GM23338 (cell line): Measurements from ENCODE around the gene LRBA. TPM values are rescaled to one million over a fixed set of nuclear protein-coding genes. Genes with fewer than 3 reads are reported as not detected.

Source experiments
- ATAC-seq: fragments of 200-7000 bp; cut with Tn5 transposase; 3 replicates; pipeline ENCODE4 v1.9.1; 2020
- DNase-seq: peaks from one replicate; pipeline ENCODE4 v3.0.0-alpha.2; 2015; ENCODE audit warnings: low spot score
- H2AFZ ChIP-seq: fragments of 200-600 bp; sonication (generic); 2 replicates; pipeline ENCODE4 v1.8.0; 2016; ENCODE audit warnings: antibody characterized with exemption, mild to moderate bottlenecking, moderate library complexity
- H3F3A ChIP-seq: fragments of 200-600 bp; sonication (generic); replicated peaks from 2 replicates; pipeline ENCODE4 v1.8.0; 2017; ENCODE audit warnings: antibody characterized with exemption, mixed run types, low read depth
- H3K27ac ChIP-seq: fragments of 200-600 bp; sonication (generic); 2 replicates; pipeline ENCODE4 v1.6.1; 2016; ENCODE audit warnings: low read depth
- H3K27me3 ChIP-seq: fragments of 200-600 bp; sonication (generic); 2 replicates; pipeline ENCODE4 v1.8.0; 2016; ENCODE audit warnings: mild to moderate bottlenecking, mixed run types, moderate library complexity; ENCODE audit not compliant: insufficient read depth
- H3K36me3 ChIP-seq: fragments of 200-600 bp; sonication (generic); 2 replicates; pipeline ENCODE4 v1.8.0; 2016; ENCODE audit warnings: mild to moderate bottlenecking; ENCODE audit not compliant: insufficient read depth
- H3K4me1 ChIP-seq: fragments of 200-600 bp; sonication (generic); 2 replicates; pipeline ENCODE4 v1.8.0; 2016; ENCODE audit warnings: mild to moderate bottlenecking, moderate library complexity; ENCODE audit not compliant: insufficient read depth
- H3K4me2 ChIP-seq: fragments of 200-600 bp; sonication (generic); 2 replicates; pipeline ENCODE4 v1.7.1; 2017; ENCODE audit warnings: mixed run types
- H3K4me3 ChIP-seq: fragments of 200-600 bp; sonication (generic); 2 replicates; pipeline ENCODE4 v1.6.1; 2016; ENCODE audit warnings: mixed run types
- H3K79me2 ChIP-seq: fragments of 200-600 bp; sonication (generic); replicated peaks from 2 replicates; pipeline ENCODE4 v1.8.0; 2017; ENCODE audit warnings: mild to moderate bottlenecking; ENCODE audit not compliant: insufficient read depth
- H3K9me2 ChIP-seq: fragments of 200-600 bp; sonication (generic); 2 replicates; pipeline ENCODE4 v1.8.0; 2017; ENCODE audit not compliant: insufficient read depth
- H4K20me1 ChIP-seq: fragments of 200-600 bp; sonication (generic); replicated peaks from 2 replicates; pipeline ENCODE4 v1.8.0; 2017; ENCODE audit warnings: mild to moderate bottlenecking; ENCODE audit not compliant: insufficient read depth
- H3K27ac Mint-ChIP-seq: 2 replicates; pipeline ENCODE4 v1.8.0; 2020; ENCODE audit warnings: inconsistent platforms, mild to moderate bottlenecking, moderate library complexity, mixed read lengths
- H3K27me3 Mint-ChIP-seq: 3 replicates; pipeline ENCODE4 v1.8.0; 2022; ENCODE audit warnings: low read depth, mild to moderate bottlenecking, moderate library complexity, mixed read lengths, inconsistent platforms; ENCODE audit not compliant: insufficient read depth, poor library complexity
- H3K36me3 Mint-ChIP-seq: 3 replicates; pipeline ENCODE4 v1.8.0; 2021; ENCODE audit warnings: low read depth, mild to moderate bottlenecking, inconsistent platforms, moderate library complexity, mixed read lengths
- H3K4me1 Mint-ChIP-seq: 3 replicates; pipeline ENCODE4 v1.8.0; 2020; ENCODE audit warnings: mild to moderate bottlenecking, inconsistent platforms, mixed read lengths
- H3K4me3 Mint-ChIP-seq: 3 replicates; pipeline ENCODE4 v1.8.0; 2021; ENCODE audit warnings: moderate library complexity, mild to moderate bottlenecking, inconsistent platforms, mixed read lengths
- H3K9me3 Mint-ChIP-seq: 3 replicates; pipeline ENCODE4 v1.8.0; 2020; ENCODE audit warnings: moderate library complexity, mild to moderate bottlenecking, inconsistent platforms, mixed read lengths
- CREB1 ChIP-seq: fragments of 250-450 bp; sonication (Bioruptor Pico); IDR thresholded peaks from 2 replicates; pipeline ENCODE4 v1.5.0; 2020; ENCODE audit warnings: low read depth, mild to moderate bottlenecking, moderate library complexity
- CTCF ChIP-seq, 2 experiments: fragments of 200-600 bp in 1 of 2; sonication (generic) in 1 of 2; conservative IDR thresholded peaks; 2 replicates each; pipeline versions ENCODE4 v1.5.1 to v1.6.1; 2016 to 2017; ENCODE audit warnings: antibody characterized with exemption in 2 of 2, low read depth in 2 of 2, mild to moderate bottlenecking in 2 of 2, moderate library complexity in 1 of 2
- EZH2 ChIP-seq: fragments of 200-600 bp; sonication (generic); IDR thresholded peaks from one replicate; pipeline ENCODE4 v1.8.0; 2017; ENCODE audit warnings: antibody characterized with exemption, mild to moderate bottlenecking, low read depth; ENCODE audit not compliant: unreplicated experiment
- EZH2phosphoT487 ChIP-seq: fragments of 200-600 bp; sonication (generic); IDR thresholded peaks from one replicate; pipeline ENCODE4 v1.8.1; 2018; ENCODE audit warnings: antibody characterized with exemption; ENCODE audit not compliant: unreplicated experiment
- JUNB ChIP-seq: IDR thresholded peaks from one replicate; pipeline ENCODE4 v1.6.1; 2016; ENCODE audit warnings: antibody characterized with exemption; ENCODE audit not compliant: unreplicated experiment
- NANOG ChIP-seq: IDR thresholded peaks from 2 replicates; pipeline ENCODE4 v1.6.1; 2016; ENCODE audit warnings: antibody characterized with exemption, borderline replicate concordance
- POLR2AphosphoS5 ChIP-seq: IDR thresholded peaks from 2 replicates; pipeline ENCODE4 v1.6.1; 2016; ENCODE audit warnings: antibody characterized with exemption, low read depth
- STAT1 ChIP-seq: IDR thresholded peaks from one replicate; pipeline ENCODE4 v1.6.1; 2016; ENCODE audit warnings: antibody characterized with exemption; ENCODE audit not compliant: unreplicated experiment
- ZNF114 ChIP-seq: fragments of 250-450 bp; sonication (Bioruptor Pico); IDR thresholded peaks from 2 replicates; pipeline ENCODE4 v1.5.0; 2020; ENCODE audit warnings: mild to moderate bottlenecking, moderate library complexity
- ZNF331 ChIP-seq: fragments of 250-450 bp; sonication (Bioruptor Pico); IDR thresholded peaks from 2 replicates; pipeline ENCODE4 v1.5.0; 2020; ENCODE audit warnings: low read depth, mild to moderate bottlenecking, moderate library complexity
- polyA plus RNA-seq: library from polyadenylated mRNA; unstranded; fragments of >200 nt; fragmentation: Nextera tagmentation; extraction: Ambion mirVana; gene quantifications from 2 replicates; pipeline ENCODE4 v1.2.1, GENCODE V29; 2016
- total RNA-seq: library from RNA; depleted of rRNA; stranded (reverse); fragments of >200 nt; shearing (Covaris generic); gene quantifications from 2 replicates; pipeline ENCODE4 v1.2.3, GENCODE V29; 2014
- TF ChIP-seq, protein P1 (sequence below): fragments of 250-450 bp; sonication (Bioruptor Pico); IDR thresholded peaks from 2 replicates; pipeline ENCODE4 v1.5.0; 2020; ENCODE audit warnings: mild to moderate bottlenecking, moderate library complexity
- TF ChIP-seq, protein P2 (sequence below): IDR thresholded peaks from 2 replicates; pipeline ENCODE4 v1.6.1; 2016; ENCODE audit warnings: antibody characterized with exemption
- TF ChIP-seq, protein P3 (sequence below): IDR thresholded peaks from one replicate; pipeline ENCODE4 v1.6.1; 2018; ENCODE audit warnings: antibody characterized with exemption; ENCODE audit not compliant: unreplicated experiment

The LRBA gene
- total and polyA plus RNA-seq, 2 experiments from 2014 or later, result 23.3 to 126 TPM

DNA sequence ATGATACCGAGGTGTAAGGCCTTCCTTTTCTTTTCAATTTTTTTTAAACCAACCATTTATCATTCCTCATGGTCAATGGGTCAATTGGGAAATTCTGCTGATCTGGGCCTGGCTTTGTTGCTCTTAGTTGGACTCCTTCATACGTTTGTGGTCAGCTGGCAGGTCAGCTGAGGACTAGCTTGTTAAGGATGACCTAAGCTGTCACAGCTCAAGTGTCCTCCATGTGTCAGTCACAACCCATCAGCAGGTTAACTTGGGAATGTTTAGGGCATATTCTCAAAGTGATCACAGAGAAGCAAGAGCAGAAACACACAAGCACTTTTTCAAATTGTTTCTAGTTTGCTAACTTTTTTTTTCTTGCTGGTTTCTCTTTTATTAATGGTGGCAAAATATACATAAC lies 550.6 kb downstream of the LRBA start:
- no peaks in the 10 kb centered on the region for H3K79me2 ChIP-seq
- no peaks in the 10 kb centered on the region for H3K36me3 ChIP-seq
- no peaks in the 10 kb centered on the region for H3K4me1 ChIP-seq
- H3K27ac ChIP-seq, result no peak overlapping the region
- no peaks in the 10 kb centered on the region for H4K20me1 ChIP-seq
- no peaks in the 10 kb centered on the region for H3K27me3 ChIP-seq
- TF ChIP-seq, protein P1, sequence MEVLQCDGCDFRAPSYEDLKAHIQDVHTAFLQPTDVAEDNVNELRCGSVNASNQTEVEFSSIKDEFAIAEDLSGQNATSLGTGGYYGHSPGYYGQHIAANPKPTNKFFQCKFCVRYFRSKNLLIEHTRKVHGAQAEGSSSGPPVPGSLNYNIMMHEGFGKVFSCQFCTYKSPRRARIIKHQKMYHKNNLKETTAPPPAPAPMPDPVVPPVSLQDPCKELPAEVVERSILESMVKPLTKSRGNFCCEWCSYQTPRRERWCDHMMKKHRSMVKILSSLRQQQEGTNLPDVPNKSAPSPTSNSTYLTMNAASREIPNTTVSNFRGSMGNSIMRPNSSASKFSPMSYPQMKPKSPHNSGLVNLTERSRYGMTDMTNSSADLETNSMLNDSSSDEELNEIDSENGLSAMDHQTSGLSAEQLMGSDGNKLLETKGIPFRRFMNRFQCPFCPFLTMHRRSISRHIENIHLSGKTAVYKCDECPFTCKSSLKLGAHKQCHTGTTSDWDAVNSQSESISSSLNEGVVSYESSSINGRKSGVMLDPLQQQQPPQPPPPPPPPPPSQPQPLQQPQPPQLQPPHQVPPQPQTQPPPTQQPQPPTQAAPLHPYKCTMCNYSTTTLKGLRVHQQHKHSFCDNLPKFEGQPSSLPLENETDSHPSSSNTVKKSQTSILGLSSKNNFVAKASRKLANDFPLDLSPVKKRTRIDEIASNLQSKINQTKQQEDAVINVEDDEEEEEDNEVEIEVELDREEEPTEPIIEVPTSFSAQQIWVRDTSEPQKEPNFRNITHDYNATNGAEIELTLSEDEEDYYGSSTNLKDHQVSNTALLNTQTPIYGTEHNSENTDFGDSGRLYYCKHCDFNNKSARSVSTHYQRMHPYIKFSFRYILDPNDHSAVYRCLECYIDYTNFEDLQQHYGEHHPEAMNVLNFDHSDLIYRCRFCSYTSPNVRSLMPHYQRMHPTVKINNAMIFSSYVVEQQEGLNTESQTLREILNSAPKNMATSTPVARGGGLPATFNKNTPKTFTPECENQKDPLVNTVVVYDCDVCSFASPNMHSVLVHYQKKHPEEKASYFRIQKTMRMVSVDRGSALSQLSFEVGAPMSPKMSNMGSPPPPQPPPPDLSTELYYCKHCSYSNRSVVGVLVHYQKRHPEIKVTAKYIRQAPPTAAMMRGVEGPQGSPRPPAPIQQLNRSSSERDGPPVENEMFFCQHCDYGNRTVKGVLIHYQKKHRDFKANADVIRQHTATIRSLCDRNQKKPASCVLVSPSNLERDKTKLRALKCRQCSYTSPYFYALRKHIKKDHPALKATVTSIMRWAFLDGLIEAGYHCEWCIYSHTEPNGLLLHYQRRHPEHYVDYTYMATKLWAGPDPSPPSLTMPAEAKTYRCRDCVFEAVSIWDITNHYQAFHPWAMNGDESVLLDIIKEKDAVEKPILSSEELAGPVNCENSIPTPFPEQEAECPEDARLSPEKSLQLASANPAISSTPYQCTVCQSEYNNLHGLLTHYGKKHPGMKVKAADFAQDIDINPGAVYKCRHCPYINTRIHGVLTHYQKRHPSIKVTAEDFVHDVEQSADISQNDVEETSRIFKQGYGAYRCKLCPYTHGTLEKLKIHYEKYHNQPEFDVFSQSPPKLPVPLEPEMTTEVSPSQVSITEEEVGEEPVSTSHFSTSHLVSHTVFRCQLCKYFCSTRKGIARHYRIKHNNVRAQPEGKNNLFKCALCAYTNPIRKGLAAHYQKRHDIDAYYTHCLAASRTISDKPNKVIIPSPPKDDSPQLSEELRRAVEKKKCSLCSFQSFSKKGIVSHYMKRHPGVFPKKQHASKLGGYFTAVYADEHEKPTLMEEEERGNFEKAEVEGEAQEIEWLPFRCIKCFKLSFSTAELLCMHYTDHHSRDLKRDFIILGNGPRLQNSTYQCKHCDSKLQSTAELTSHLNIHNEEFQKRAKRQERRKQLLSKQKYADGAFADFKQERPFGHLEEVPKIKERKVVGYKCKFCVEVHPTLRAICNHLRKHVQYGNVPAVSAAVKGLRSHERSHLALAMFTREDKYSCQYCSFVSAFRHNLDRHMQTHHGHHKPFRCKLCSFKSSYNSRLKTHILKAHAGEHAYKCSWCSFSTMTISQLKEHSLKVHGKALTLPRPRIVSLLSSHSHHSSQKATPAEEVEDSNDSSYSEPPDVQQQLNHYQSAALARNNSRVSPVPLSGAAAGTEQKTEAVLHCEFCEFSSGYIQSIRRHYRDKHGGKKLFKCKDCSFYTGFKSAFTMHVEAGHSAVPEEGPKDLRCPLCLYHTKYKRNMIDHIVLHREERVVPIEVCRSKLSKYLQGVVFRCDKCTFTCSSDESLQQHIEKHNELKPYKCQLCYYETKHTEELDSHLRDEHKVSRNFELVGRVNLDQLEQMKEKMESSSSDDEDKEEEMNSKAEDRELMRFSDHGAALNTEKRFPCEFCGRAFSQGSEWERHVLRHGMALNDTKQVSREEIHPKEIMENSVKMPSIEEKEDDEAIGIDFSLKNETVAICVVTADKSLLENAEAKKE (CRISPR knock-in tag), result no peak
- TF ChIP-seq EZH2 (no peak), NANOG (no peak), STAT1 (no peak), ZNF114 (CRISPR knock-in tag) (no peak), CREB1 (CRISPR knock-in tag) (no peak), POLR2AphosphoS5 (no peak), CTCF (conservative IDR thresholded peaks at IDR 0.05; ENCODE audit: low read depth in 2 of 2) (no peak), JUNB (no peak), ZNF331 (no peak), EZH2phosphoT487 (no peak)
- TF ChIP-seq, protein P2, sequence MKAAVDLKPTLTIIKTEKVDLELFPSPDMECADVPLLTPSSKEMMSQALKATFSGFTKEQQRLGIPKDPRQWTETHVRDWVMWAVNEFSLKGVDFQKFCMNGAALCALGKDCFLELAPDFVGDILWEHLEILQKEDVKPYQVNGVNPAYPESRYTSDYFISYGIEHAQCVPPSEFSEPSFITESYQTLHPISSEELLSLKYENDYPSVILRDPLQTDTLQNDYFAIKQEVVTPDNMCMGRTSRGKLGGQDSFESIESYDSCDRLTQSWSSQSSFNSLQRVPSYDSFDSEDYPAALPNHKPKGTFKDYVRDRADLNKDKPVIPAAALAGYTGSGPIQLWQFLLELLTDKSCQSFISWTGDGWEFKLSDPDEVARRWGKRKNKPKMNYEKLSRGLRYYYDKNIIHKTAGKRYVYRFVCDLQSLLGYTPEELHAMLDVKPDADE, result no peak
- TF ChIP-seq, protein P3, sequence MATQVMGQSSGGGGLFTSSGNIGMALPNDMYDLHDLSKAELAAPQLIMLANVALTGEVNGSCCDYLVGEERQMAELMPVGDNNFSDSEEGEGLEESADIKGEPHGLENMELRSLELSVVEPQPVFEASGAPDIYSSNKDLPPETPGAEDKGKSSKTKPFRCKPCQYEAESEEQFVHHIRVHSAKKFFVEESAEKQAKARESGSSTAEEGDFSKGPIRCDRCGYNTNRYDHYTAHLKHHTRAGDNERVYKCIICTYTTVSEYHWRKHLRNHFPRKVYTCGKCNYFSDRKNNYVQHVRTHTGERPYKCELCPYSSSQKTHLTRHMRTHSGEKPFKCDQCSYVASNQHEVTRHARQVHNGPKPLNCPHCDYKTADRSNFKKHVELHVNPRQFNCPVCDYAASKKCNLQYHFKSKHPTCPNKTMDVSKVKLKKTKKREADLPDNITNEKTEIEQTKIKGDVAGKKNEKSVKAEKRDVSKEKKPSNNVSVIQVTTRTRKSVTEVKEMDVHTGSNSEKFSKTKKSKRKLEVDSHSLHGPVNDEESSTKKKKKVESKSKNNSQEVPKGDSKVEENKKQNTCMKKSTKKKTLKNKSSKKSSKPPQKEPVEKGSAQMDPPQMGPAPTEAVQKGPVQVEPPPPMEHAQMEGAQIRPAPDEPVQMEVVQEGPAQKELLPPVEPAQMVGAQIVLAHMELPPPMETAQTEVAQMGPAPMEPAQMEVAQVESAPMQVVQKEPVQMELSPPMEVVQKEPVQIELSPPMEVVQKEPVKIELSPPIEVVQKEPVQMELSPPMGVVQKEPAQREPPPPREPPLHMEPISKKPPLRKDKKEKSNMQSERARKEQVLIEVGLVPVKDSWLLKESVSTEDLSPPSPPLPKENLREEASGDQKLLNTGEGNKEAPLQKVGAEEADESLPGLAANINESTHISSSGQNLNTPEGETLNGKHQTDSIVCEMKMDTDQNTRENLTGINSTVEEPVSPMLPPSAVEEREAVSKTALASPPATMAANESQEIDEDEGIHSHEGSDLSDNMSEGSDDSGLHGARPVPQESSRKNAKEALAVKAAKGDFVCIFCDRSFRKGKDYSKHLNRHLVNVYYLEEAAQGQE, result no peak
- no peak overlapping the region for H3K4me2 ChIP-seq
- no peak for DNase-seq
- H2AFZ ChIP-seq, result no peak overlapping the region
- H3F3A ChIP-seq, result no peaks in the 10 kb centered on the region
- no peak overlapping the region for H3K27ac Mint-ChIP-seq
- no peaks in the 10 kb centered on the region for H3K4me1 Mint-ChIP-seq
- H3K9me3 Mint-ChIP-seq, result no peaks in the 10 kb centered on the region
- no peak for ATAC-seq
- no peaks in the 10 kb centered on the region for H3K9me2 ChIP-seq
- no peaks in the 10 kb centered on the region for H3K27me3 Mint-ChIP-seq
- H3K4me3 Mint-ChIP-seq, result no peak overlapping the region
- no peaks in the 10 kb centered on the region for H3K36me3 Mint-ChIP-seq
- no peak overlapping the region for H3K4me3 ChIP-seq
